ENCODE measurements around the gene CENPM. TPM values are rescaled to one million over a fixed set of nuclear protein-coding genes. Genes with fewer than 3 reads are reported as not detected.

Gene CENPM
- polyA plus RNA-seq, 1 of the 3 experiments (the other 2 are of a cell fraction): 15.6 TPM

DNA sequence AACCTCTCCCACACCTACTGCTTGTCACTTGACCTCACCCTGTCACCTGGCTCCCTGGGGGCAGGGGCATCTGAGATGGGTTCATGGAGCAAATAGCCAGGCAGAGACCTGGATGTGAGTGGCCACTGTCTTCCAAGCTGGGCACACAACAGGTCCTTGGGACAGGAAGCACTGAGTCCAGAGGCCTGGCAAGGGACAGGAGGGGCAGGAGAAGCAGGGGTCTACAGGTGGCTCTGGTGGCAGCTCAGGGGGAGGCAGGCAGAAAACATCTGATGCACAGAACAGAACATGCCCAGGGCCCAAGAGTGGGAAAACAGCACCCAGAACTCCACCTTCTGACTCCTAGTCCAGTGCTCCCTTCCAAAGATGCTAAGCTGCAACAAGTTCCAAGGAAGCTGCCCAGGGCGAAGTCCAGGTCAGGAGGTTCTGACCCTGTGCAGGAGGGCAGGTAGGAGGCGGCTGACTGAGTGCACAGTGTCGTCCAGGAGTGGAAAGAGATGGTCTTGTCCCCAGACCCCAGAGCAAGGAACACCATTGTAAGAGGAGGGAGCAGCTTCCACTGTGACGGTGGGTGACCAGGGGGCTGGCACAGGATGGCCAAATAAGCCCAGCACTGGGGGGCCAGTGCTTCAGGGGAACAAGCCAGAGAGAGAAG lies 23.9 kb downstream of the CENPM start:
- Histone ChIP-seq H3K9ac (no peak overlapping the region), H3K9me3 (no peaks in the 10 kb centered on the region), H3K4me1 (ENCODE audit: control insufficient read depth in 1 of 2, insufficient read depth in 2 of 2, low read depth in 1 of 2, low read length in 1 of 2) (peaks cover 0 to under 1% of the 10 kb centered on the region in 2 experiments; a peak in 2 of 4 replicates), H3K27me3 (ENCODE audit: insufficient read depth) (no peaks in the 10 kb centered on the region), H3K27ac (ENCODE audit: low read depth in 2 of 2, low read length in 1 of 2) (no peak overlapping the region), H2AFZ (ENCODE audit: low read depth) (no peak overlapping the region), H3K79me2 (ENCODE audit: insufficient read depth) (no peaks in the 10 kb centered on the region), H3K9me2 (no peaks in the 10 kb centered on the region), H3K4me2 (no peak overlapping the region), H3K4me3 (ENCODE audit: low read depth in 2 of 2, low read length in 1 of 2) (no peak overlapping the region), H4K20me1 (ENCODE audit: insufficient read depth) (no peaks in the 10 kb centered on the region), H3F3A (replicated peaks; ENCODE audit: insufficient read depth) (no peaks in the 10 kb centered on the region), H3K36me3 (replicated peaks in 1 of 2; ENCODE audit: control insufficient read depth in 1 of 2, insufficient read depth in 2 of 2, low read length in 1 of 2) (no peaks in the 10 kb centered on the region)
- no CpG with 5 or more reads among the region's 4 CpGs for WGBS (ENCODE audit: low lambda C conversion rate)
- ChIA-PET POLR2A (no interaction called here), CTCF (interaction anchor here (2.1 kb wide), 1 partner anchor 18 kb away, joined by 8 read pairs; no protein-coding TSS in a partner anchor)
- no peak for TF ChIP-seq RFX5 (IDR thresholded peaks at IDR 0.05; ENCODE audit: low read length)
- TF ChIP-seq TCF12 (IDR thresholded peaks at IDR 0.05): no peak
- no peak for TF ChIP-seq RCOR1 (IDR thresholded peaks at IDR 0.05; ENCODE audit: low read length)
- TF ChIP-seq NFIC (IDR thresholded peaks at IDR 0.05; ENCODE audit: borderline replicate concordance): no peak
- TF ChIP-seq NRF1 (IDR thresholded peaks at IDR 0.05; ENCODE audit: low read depth, low read length): no peak
- no peak for TF ChIP-seq FOXM1 (IDR thresholded peaks at IDR 0.05; ENCODE audit: low read depth)
- TF ChIP-seq MEF2A (IDR thresholded peaks at IDR 0.05; ENCODE audit: borderline replicate concordance, low read depth): no peak
- TF ChIP-seq, protein P1, sequence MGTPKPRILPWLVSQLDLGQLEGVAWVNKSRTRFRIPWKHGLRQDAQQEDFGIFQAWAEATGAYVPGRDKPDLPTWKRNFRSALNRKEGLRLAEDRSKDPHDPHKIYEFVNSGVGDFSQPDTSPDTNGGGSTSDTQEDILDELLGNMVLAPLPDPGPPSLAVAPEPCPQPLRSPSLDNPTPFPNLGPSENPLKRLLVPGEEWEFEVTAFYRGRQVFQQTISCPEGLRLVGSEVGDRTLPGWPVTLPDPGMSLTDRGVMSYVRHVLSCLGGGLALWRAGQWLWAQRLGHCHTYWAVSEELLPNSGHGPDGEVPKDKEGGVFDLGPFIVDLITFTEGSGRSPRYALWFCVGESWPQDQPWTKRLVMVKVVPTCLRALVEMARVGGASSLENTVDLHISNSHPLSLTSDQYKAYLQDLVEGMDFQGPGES (IDR thresholded peaks at IDR 0.05; ENCODE audit: low read depth, low read length): no peak
- TF ChIP-seq ELF1 (IDR thresholded peaks at IDR 0.05): no peak
- TF ChIP-seq GATA2 (CRISPR knock-in tag; IDR thresholded peaks at IDR 0.05): no peak
- no peak for TF ChIP-seq RAD21 (IDR thresholded peaks at IDR 0.05; ENCODE audit: low read length)
- no peak for DNase-seq

DNA sequence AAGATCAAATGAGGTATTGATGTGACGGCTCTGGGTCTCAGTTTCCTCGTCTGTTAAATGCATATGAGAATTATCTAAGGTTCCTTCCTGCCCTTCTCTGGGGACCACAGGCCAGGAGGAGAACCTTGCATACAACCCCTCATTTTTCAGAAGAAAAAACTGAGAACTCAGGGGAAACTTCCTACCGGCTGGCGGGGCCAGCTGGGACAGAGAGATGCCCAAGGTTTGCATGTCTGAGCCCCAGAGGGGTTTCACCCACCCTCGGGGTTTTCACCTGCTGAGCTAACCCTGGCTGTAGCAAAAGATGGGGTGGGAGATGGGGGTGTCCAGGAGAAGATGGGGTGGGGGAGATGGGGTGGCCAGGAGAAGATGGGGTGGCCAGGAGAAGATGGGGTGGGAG lies 24.6 kb downstream of the CENPM start:
- H2AFZ ChIP-seq (ENCODE audit: low read depth): no peak overlapping the region
- ChIA-PET CTCF (interaction anchor here (2.1 kb wide), 1 partner anchor 19 kb away, joined by 8 read pairs; no protein-coding TSS in a partner anchor), POLR2A (no interaction called here)
- H3F3A ChIP-seq (replicated peaks; ENCODE audit: insufficient read depth): no peaks in the 10 kb centered on the region
- no peak overlapping the region for H3K27ac ChIP-seq (ENCODE audit: low read depth in 2 of 2, low read length in 1 of 2)
- TF ChIP-seq, protein P2, sequence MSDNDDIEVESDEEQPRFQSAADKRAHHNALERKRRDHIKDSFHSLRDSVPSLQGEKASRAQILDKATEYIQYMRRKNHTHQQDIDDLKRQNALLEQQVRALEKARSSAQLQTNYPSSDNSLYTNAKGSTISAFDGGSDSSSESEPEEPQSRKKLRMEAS (IDR thresholded peaks at IDR 0.05; ENCODE audit: low read depth): no peak
- no peaks in the 10 kb centered on the region for H3K79me2 ChIP-seq (ENCODE audit: insufficient read depth)
- no peaks in the 10 kb centered on the region for H4K20me1 ChIP-seq (ENCODE audit: insufficient read depth)
- no peak overlapping the region for H3K4me3 ChIP-seq (ENCODE audit: low read depth in 2 of 2, low read length in 1 of 2)
- DNase-seq: no peak
- no peaks in the 10 kb centered on the region for H3K27me3 ChIP-seq (ENCODE audit: insufficient read depth)
- H3K9me2 ChIP-seq: no peaks in the 10 kb centered on the region
- no peak overlapping the region for H3K9ac ChIP-seq
- no peaks in the 10 kb centered on the region for H3K9me3 ChIP-seq
- WGBS (ENCODE audit: low lambda C conversion rate): 89% methylated on average over 5 of the region's 5 CpGs
- no peaks in the 10 kb centered on the region for H3K36me3 ChIP-seq (replicated peaks in 1 of 2; ENCODE audit: control insufficient read depth in 1 of 2, insufficient read depth in 2 of 2, low read length in 1 of 2)
- H3K4me1 ChIP-seq (ENCODE audit: control insufficient read depth in 1 of 2, insufficient read depth in 2 of 2, low read depth in 1 of 2, low read length in 1 of 2): peaks cover 0 to 3% of the 10 kb centered on the region in 2 experiments; a peak in 2 of 4 replicates
- no peak overlapping the region for H3K4me2 ChIP-seq
